ENCODE measurements around the gene MBP.

Gene MBP

GRCh38 chr18:77151033-77151771, 18.6 kb upstream of the MBP start:
- no peak for DNase-seq

- DNase-seq = no peak
Observed at GRCh38 chr18:77150588-77150987, 18.0 kb upstream of the MBP start.

- no peak for DNase-seq
Observed at GRCh38 chr18:77148289-77148688, 15.7 kb upstream of the MBP start.

GRCh38 chr18:77147418-77147852, 14.9 kb upstream of the MBP start:
- DNase-seq = peak; percentile 59

- no peak for DNase-seq
Observed at GRCh38 chr18:77146249-77147080, 13.9 kb upstream of the MBP start.

GRCh38 chr18:77145364-77145901, 12.8 kb upstream of the MBP start:
- DNase-seq = no peak

GRCh38 chr18:77144451-77145118, 12.0 kb upstream of the MBP start:
- no peak for DNase-seq

- no peak for DNase-seq
Observed at GRCh38 chr18:77144046-77144445, 11.5 kb upstream of the MBP start.

- no peak for DNase-seq
Observed at GRCh38 chr18:77143196-77143595, 10.6 kb upstream of the MBP start.

- no peak for DNase-seq
Observed at GRCh38 chr18:77141401-77142118, 9.0 kb upstream of the MBP start.

GRCh38 chr18:77140439-77141109, 8.0 kb upstream of the MBP start:
- peak; percentile 72 for DNase-seq

- DNase-seq = no peak
Observed at GRCh38 chr18:77140030-77140429, 7.4 kb upstream of the MBP start.

GRCh38 chr18:77139619-77140018, 7.0 kb upstream of the MBP start:
- DNase-seq = no peak

GRCh38 chr18:77138270-77138669, 5.7 kb upstream of the MBP start:
- DNase-seq = no peak

- DNase-seq = no peak
Observed at GRCh38 chr18:77137851-77138250, 5.3 kb upstream of the MBP start.

GRCh38 chr18:77136871-77137665, 4.5 kb upstream of the MBP start:
- no peak for DNase-seq

GRCh38 chr18:77136076-77136718, 3.6 kb upstream of the MBP start:
- DNase-seq = no peak

- no peak for DNase-seq
Observed at GRCh38 chr18:77135339-77136075, 2.9 kb upstream of the MBP start.

GRCh38 chr18:77134611-77135010, 2.0 kb upstream of the MBP start:
- no peak for DNase-seq
